Adipocyte (in vitro differentiated cells): ENCODE data around the gene FBXO21.
"Not testable (repeated sequence)": the region's sequence is repeated elsewhere in the genome, so short reads cannot be mapped to it uniquely, and the experiment has no call there.

ENCODE experiments used
- DNase-seq: peaks from one replicate; pipeline ENCODE4 v3.0.0-alpha.2; 2015; ENCODE audit warnings: low read depth
- H3K27me3 ChIP-seq: replicated peaks from 2 replicates; pipeline ENCODE4 v1.7.0; 2013; ENCODE audit warnings: mild to moderate bottlenecking, low read length, moderate library complexity; ENCODE audit not compliant: control insufficient read depth, insufficient read depth
- H3K36me3 ChIP-seq: 2 replicates; pipeline ENCODE4 v1.7.0; 2013; ENCODE audit warnings: low read length, mild to moderate bottlenecking, moderate library complexity; ENCODE audit not compliant: control insufficient read depth, insufficient read depth, severe bottlenecking
- H3K4me1 ChIP-seq: 2 replicates; pipeline ENCODE4 v1.7.0; 2013; ENCODE audit warnings: mild to moderate bottlenecking, low read length, moderate library complexity; ENCODE audit not compliant: control insufficient read depth, insufficient read depth
- H3K4me3 ChIP-seq: 2 replicates; pipeline ENCODE4 v1.7.0; 2013; ENCODE audit warnings: mild to moderate bottlenecking, low read length, moderate library complexity
- H3K9ac ChIP-seq: 2 replicates; pipeline ENCODE4 v1.7.0; 2013; ENCODE audit warnings: mild to moderate bottlenecking, low read length, moderate library complexity
- H3K9me3 ChIP-seq: 2 replicates; pipeline ENCODE4 v1.7.0; 2013; ENCODE audit warnings: mild to moderate bottlenecking, low read length, moderate library complexity; ENCODE audit not compliant: control insufficient read depth

FBXO21 gene, protein sequence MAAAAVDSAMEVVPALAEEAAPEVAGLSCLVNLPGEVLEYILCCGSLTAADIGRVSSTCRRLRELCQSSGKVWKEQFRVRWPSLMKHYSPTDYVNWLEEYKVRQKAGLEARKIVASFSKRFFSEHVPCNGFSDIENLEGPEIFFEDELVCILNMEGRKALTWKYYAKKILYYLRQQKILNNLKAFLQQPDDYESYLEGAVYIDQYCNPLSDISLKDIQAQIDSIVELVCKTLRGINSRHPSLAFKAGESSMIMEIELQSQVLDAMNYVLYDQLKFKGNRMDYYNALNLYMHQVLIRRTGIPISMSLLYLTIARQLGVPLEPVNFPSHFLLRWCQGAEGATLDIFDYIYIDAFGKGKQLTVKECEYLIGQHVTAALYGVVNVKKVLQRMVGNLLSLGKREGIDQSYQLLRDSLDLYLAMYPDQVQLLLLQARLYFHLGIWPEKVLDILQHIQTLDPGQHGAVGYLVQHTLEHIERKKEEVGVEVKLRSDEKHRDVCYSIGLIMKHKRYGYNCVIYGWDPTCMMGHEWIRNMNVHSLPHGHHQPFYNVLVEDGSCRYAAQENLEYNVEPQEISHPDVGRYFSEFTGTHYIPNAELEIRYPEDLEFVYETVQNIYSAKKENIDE

DNA sequence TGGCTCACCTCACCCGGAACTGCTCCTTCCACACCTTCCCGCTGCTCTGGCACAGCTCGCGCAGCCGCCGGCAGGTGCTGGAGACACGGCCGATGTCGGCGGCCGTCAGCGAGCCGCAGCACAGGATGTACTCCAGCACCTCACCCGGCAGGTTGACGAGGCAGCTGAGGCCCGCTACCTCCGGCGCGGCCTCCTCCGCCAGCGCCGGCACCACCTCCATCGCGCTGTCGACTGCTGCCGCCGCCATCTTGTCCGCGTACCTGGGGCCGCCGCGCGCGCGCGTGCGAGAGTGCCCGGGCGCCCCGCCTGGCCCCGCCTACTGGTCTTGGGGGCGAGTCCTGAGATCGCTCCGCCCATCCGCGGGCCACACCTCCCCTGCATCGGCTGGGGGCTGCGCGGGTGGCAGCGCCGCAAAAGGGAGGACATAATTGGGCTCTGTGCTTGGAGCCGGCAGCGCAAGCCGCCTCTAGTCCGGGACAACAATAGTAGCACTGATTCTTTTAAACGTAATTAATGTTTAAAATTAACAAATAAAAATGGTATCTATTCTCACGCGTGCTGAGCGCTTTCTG, at the start of gene FBXO21:
Gene FBXO21 (minus strand): TSS at position 261 of the 572 bp plus-strand sequence. CDS start 14 bp downstream, at position 247.
- Histone ChIP-seq H3K9me3 (no peaks in the 10 kb centered on the region), H3K27me3 (no peaks in the 10 kb centered on the region), H3K36me3 (peaks cover 10% of the 10 kb centered on the region), H3K4me1 (peaks cover 22% of the 10 kb centered on the region), H3K9ac (peak within 1 kb of the TSS; percentile 83), H3K4me3 (peak within 1 kb of the TSS; percentile 93)
- peak; percentile 96 for DNase-seq

DNA sequence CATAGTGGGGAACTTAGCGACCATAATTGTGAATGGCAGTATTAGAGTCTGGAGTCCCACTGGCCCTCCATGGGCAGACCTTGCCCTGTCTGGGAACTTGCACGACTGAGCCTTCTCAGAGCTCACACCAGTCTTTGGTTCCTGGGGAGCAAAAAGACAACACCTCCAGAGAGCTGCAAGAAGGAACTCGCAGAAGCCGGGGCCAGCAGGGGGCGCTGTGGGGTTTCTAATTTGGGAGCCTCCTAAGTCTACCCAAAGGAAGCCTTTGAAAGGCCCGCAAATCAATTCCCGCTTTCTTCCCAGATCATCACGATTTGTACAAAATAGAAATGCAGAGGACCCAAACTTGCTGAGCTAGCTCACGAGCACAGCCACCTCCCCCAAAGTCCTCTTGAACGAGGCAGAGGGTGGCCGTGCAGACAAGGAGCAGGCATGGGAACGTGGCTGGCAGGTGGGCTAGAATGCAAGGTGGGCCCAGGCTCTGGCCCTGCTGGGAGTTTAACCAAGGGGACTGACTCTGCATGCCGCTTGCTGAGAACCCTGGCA, 46.3 kb upstream of the FBXO21 start:
- Histone ChIP-seq H3K9me3 (no peaks in the 10 kb centered on the region), H3K4me3 (no peak overlapping the region), H3K27me3 (peaks cover 59% of the 10 kb centered on the region), H3K36me3 (no peaks in the 10 kb centered on the region), H3K9ac (no peak overlapping the region), H3K4me1 (no peaks in the 10 kb centered on the region)
- peak; percentile 56 for DNase-seq

DNA sequence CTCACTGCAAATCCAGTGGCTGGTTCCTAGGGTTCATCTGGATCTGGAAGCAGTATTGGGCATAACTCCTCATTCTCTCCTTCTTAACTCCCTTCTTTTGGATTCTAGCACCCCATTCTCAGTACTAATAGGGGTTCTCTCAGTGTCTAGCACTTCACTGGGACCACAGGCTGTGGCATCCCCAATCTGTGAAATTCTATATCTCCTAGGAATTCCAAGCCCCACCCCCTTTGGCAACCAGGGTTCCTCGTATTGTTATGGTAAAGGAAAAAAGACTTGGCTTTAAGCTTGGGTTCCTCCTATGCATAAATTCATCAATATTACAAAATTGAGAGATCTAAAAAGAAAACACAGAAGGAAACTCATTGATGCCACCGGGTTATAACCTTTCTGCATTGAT, 45.0 kb upstream of the FBXO21 start:
- Histone ChIP-seq H3K27me3 (peaks cover 63% of the 10 kb centered on the region), H3K4me3 (no peak overlapping the region), H3K4me1 (no peaks in the 10 kb centered on the region), H3K36me3 (no peaks in the 10 kb centered on the region), H3K9ac (no peak overlapping the region), H3K9me3 (no peaks in the 10 kb centered on the region)
- no peak for DNase-seq

DNA sequence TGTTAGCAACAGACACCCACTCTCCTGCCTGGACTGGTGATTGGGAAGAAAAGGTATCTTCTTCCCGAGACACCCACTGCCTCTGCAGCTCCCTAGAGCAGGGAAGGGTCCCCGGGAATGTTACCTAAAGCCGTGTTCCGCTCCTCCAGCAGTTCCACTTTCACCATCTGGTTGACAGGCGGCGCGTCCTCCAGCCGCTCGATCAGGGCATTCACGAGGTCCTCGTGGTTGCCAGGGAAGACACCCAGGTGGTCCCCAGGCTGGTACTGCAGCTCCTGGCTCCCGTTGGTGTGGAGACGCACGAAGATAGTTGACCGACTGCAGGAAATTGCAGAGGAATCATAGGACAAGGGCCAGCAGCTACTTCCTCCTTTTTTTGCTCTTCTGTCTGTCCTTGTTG, 44.2 kb upstream of the FBXO21 start:
- no peaks in the 10 kb centered on the region for H3K4me1 ChIP-seq
- no peaks in the 10 kb centered on the region for H3K9me3 ChIP-seq
- H3K4me3 ChIP-seq = no peak overlapping the region
- H3K36me3 ChIP-seq = no peaks in the 10 kb centered on the region
- H3K9ac ChIP-seq = no peak overlapping the region
- DNase-seq = no peak
- H3K27me3 ChIP-seq = peaks cover 59% of the 10 kb centered on the region

DNA sequence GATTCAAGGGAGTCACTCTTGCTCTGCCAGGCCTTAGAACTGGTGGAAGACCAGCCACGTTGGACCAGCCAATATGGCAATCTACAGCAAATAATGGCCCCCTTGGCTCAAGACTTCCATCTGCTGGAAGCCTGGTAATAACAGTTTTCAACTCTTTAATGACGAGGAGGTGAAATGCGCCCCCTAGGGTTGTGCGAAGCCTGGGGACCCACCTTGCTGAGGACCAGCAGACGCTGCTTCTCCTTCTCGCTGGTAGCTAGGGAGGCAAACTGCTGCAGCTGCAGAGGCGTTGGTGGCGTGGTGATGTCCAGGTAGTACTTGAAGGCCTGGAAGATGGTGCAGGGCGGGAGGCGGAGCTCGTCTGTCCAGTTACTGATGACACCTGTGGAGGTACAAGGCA, 41.5 kb upstream of the FBXO21 start:
- Histone ChIP-seq H3K4me1 (no peaks in the 10 kb centered on the region), H3K9me3 (no peaks in the 10 kb centered on the region), H3K27me3 (peaks cover 46% of the 10 kb centered on the region), H3K9ac (no peak overlapping the region), H3K36me3 (no peaks in the 10 kb centered on the region), H3K4me3 (no peak overlapping the region)
- no peak for DNase-seq

DNA sequence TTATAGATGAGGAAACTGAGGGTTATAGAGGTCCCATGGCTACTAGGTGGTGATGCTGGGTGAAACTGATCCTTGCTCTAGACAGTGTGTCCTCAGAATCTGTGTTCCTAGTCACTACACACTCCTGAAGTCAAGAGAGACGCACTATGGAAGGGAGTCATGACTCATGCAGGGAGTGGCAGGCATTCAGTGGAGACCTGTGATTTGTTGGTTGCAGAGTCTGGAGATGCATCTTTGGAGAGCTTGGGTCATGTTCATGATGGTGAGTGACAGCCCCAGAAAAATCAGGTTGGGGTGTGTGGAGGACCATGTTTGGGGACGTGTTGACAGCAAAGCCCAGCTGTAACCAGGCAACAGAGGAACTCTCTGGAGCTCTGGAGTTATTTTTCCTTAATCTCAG, 38.0 kb upstream of the FBXO21 start:
- Histone ChIP-seq H3K27me3 (peaks cover 34% of the 10 kb centered on the region), H3K9ac (no peak overlapping the region), H3K4me3 (no peak overlapping the region), H3K9me3 (no peaks in the 10 kb centered on the region), H3K36me3 (no peaks in the 10 kb centered on the region), H3K4me1 (no peaks in the 10 kb centered on the region)
- no peak for DNase-seq

DNA sequence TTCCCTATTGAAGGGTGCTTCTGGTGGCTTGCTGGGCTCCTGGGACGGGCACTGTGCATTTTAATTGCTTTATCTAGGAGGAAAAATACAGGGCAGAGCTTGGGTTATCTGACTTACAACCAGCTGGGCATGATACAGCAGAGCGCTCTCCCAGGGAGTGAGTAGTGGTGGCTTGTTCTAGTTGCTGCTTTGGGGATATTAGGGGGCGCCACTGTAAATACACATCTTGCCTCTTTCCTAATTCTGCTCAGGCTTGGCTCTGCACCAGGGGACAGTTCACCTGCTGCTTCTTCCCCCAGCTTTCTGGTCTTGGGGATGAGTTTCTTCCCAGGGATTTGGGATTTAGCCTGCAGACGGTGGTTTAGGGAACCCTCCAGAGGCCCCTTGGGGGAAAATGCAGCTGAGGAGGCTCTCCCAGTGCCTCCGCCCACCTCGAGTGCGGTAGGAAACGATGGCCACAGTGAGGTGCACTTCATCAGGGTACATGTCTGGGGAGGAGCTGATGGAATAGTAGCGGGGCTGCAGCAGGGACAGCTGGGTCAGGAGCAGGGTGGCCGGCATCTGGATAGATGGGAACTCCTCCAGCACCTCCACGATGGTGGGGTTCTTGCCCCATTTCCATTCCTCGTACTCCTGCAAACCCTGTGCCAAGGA, 36.9 kb upstream of the FBXO21 start:
- DNase-seq = no peak
- H3K9ac ChIP-seq = no peak overlapping the region
- H3K4me1 ChIP-seq = no peaks in the 10 kb centered on the region
- no peak overlapping the region for H3K4me3 ChIP-seq
- peaks cover 29% of the 10 kb centered on the region for H3K27me3 ChIP-seq
- H3K36me3 ChIP-seq = no peaks in the 10 kb centered on the region
- no peaks in the 10 kb centered on the region for H3K9me3 ChIP-seq

DNA sequence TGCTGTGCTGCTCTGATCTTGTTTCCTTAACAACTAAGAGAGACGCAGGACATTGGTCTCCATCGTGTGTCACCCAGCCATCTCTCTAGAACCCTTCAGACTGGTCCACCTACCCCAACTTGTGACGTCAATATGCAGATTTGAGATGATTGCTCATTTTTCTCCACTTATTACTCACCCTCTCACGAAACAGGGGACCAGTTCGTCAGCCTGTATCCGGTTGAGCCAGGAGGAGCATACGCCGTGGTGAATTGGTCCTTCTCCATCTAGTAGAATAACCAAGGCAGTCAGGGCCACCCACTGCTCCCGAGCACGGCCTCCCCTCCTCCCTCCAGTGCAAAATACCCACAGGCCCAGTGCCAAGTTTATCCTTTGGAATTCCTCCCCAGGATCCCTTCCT, 36.2 kb upstream of the FBXO21 start:
- Histone ChIP-seq H3K9ac (no peak overlapping the region), H3K4me3 (no peak overlapping the region), H3K9me3 (no peaks in the 10 kb centered on the region), H3K27me3 (peaks cover 23% of the 10 kb centered on the region), H3K4me1 (no peaks in the 10 kb centered on the region), H3K36me3 (no peaks in the 10 kb centered on the region)
- no peak for DNase-seq

DNA sequence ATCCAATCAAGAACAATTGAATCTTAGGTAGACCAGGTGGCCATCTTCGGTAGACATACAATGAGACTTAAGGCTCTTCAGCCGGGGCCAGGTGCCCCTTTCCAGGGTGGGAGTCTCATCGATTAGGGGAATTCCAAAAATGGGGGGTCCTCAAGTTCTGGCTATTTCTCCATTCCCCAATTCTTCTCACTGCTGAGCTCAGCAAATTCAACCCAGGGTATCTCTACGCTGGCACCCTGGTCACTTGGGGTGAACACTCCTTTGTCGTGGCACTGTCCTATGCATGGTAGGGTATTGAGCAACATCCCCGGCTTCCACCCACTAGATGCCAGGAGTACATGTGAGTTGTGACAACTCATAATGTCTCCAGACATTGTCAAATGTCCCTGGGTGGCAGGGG, 34.9 kb upstream of the FBXO21 start:
- no peaks in the 10 kb centered on the region for H3K4me1 ChIP-seq
- DNase-seq = no peak
- no peaks in the 10 kb centered on the region for H3K9me3 ChIP-seq
- no peaks in the 10 kb centered on the region for H3K36me3 ChIP-seq
- H3K4me3 ChIP-seq = no peak overlapping the region
- H3K27me3 ChIP-seq = peaks cover 17% of the 10 kb centered on the region
- no peak overlapping the region for H3K9ac ChIP-seq

DNA sequence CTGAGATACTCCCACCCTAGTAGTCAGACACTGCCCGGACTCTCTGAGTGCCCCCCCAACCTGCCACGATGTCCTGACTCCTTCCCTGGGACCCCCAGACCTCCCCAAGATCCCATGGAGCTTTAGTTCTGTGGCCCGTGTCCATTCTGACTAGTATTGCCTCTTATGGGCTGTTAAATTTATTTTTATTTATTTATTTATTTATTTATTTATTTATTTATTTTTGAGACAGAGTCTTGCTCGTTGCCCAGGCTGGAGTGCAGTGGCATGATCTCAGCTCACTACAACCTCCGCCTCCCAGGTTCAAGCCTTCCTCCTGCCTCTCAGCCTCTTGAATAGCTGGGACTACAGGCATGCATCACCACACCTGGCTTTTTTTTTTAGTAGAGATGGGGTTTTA, 30.7 kb upstream of the FBXO21 start:
- peaks cover 25% of the 10 kb centered on the region for H3K27me3 ChIP-seq
- H3K4me1 ChIP-seq, H3K9ac ChIP-seq, DNase-seq, H3K9me3 ChIP-seq, H3K36me3 ChIP-seq, H3K4me3 ChIP-seq: not testable (repeated sequence)

DNA sequence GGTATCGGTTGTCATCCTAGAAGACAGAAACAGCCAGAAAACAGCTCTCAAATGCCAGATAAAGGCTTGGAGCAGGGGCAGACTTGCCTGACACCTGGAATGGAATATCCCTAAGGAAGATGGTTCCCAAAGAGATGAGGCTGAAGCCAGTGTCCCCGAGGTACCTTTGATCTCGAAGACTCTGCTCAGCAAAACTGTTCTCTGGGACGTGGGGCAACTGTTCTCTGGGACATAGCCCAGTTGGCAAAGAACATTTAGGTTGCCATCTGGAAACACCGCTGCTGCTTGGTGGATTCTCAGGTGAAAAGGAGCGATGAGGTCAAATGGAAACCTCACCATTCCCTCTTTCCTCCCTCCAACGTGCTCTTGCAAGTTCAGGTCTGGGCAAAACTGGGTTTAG, 27.9 kb upstream of the FBXO21 start:
- H3K9me3 ChIP-seq = no peaks in the 10 kb centered on the region
- DNase-seq = no peak
- H3K27me3 ChIP-seq = peaks cover 44% of the 10 kb centered on the region
- H3K4me3 ChIP-seq = no peak overlapping the region
- H3K36me3 ChIP-seq = no peaks in the 10 kb centered on the region
- H3K4me1 ChIP-seq = no peaks in the 10 kb centered on the region
- H3K9ac ChIP-seq = no peak overlapping the region
